ENCODE data around the gene LYG2.

DNA sequence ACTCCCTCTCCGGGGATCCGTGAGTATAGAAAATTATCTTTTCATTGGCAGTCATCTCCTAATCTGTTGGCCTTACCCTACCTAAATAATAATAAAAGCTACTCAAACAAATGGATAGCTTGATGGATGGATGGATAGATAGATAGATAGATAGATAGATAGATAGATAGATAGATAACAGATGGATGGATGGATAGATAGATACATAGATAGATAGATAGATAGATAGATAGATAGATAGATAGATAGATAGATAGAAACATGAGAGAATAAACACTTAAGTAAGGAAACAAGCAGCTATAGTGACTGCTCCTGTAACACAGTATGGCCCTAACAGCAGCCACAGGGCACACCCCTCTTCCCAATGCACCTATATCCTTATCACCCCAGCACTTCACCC, 39.4 kb downstream of the LYG2 start:
- TF ChIP-seq, protein P1, sequence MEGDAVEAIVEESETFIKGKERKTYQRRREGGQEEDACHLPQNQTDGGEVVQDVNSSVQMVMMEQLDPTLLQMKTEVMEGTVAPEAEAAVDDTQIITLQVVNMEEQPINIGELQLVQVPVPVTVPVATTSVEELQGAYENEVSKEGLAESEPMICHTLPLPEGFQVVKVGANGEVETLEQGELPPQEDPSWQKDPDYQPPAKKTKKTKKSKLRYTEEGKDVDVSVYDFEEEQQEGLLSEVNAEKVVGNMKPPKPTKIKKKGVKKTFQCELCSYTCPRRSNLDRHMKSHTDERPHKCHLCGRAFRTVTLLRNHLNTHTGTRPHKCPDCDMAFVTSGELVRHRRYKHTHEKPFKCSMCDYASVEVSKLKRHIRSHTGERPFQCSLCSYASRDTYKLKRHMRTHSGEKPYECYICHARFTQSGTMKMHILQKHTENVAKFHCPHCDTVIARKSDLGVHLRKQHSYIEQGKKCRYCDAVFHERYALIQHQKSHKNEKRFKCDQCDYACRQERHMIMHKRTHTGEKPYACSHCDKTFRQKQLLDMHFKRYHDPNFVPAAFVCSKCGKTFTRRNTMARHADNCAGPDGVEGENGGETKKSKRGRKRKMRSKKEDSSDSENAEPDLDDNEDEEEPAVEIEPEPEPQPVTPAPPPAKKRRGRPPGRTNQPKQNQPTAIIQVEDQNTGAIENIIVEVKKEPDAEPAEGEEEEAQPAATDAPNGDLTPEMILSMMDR (IDR thresholded peaks at IDR 0.05; ENCODE audit: low read depth, low read length, poor library complexity, severe bottlenecking): no peak
- no peak for TF ChIP-seq EZH2phosphoT487 (IDR thresholded peaks at IDR 0.05; ENCODE audit: borderline replicate concordance, low read length)

All from DOHH2 (cell line).